H9 (cell line): ENCODE data around the gene ASCL3. TPM values are rescaled to one million over a fixed set of nuclear protein-coding genes. Genes with fewer than 3 reads are reported as not detected.

Experiments used
- DNase-seq: peaks from one replicate; pipeline ENCODE4 v3.0.0-alpha.2; 2017
- H2AFZ ChIP-seq: one replicate; pipeline ENCODE4 v1.6.1; 2013; ENCODE audit warnings: mild to moderate bottlenecking, low read length, control low read depth, moderate library complexity
- H2AK5ac ChIP-seq: 2 replicates; pipeline ENCODE4 v1.6.1; 2013; ENCODE audit warnings: low read length, control low read depth, mixed read lengths; ENCODE audit not compliant: insufficient read length
- H2BK120ac ChIP-seq: one replicate; pipeline ENCODE4 v1.6.1; 2013; ENCODE audit warnings: low read depth, mild to moderate bottlenecking, low read length, control low read depth, inconsistent platforms; ENCODE audit not compliant: poor library complexity, severe bottlenecking
- H2BK12ac ChIP-seq: 2 replicates; pipeline ENCODE4 v1.6.1; 2013; ENCODE audit warnings: low read length, control low read depth, mixed read lengths, low read depth; ENCODE audit not compliant: insufficient read length
- H2BK15ac ChIP-seq: 2 replicates; pipeline ENCODE4 v1.6.1; 2013; ENCODE audit warnings: low read depth, low read length, control low read depth
- H2BK20ac ChIP-seq: one replicate; pipeline ENCODE4 v1.6.1; 2013; ENCODE audit warnings: low read depth, mild to moderate bottlenecking, low read length, control low read depth, inconsistent platforms; ENCODE audit not compliant: poor library complexity, severe bottlenecking
- H2BK5ac ChIP-seq: 2 replicates; pipeline ENCODE4 v1.6.1; 2013; ENCODE audit warnings: low read length, control low read depth, mixed read lengths; ENCODE audit not compliant: insufficient read length
- H3K14ac ChIP-seq: 2 replicates; pipeline ENCODE4 v1.6.1; 2013; ENCODE audit warnings: low read length, control low read depth; ENCODE audit not compliant: insufficient read depth
- H3K18ac ChIP-seq: 2 replicates; pipeline ENCODE4 v1.6.1; 2013; ENCODE audit warnings: low read depth, mild to moderate bottlenecking, mixed read lengths, low read length, control low read depth; ENCODE audit not compliant: insufficient read length
- H3K23ac ChIP-seq: 2 replicates; pipeline ENCODE4 v1.6.1; 2013; ENCODE audit warnings: low read length, control low read depth, mixed read lengths, low read depth; ENCODE audit not compliant: insufficient read length
- H3K23me2 ChIP-seq: 2 replicates; pipeline ENCODE4 v1.6.1; 2013; ENCODE audit warnings: low read depth, mild to moderate bottlenecking, mixed read lengths, low read length, control low read depth; ENCODE audit not compliant: insufficient read length, poor library complexity, severe bottlenecking
- H3K27ac ChIP-seq: 2 replicates; pipeline ENCODE4 v1.5.1; 2013; ENCODE audit warnings: low read length, control low read depth, mixed read lengths, low read depth; ENCODE audit not compliant: insufficient read length
- H3K27me3 ChIP-seq: 2 replicates; pipeline ENCODE4 v1.6.1; 2013; ENCODE audit warnings: low read length, control low read depth, inconsistent platforms; ENCODE audit not compliant: insufficient read depth
- H3K4ac ChIP-seq: 2 replicates; pipeline ENCODE4 v1.6.1; 2013; ENCODE audit warnings: low read depth, mild to moderate bottlenecking, control low read depth, inconsistent platforms, low read length, moderate library complexity
- H3K4me1 ChIP-seq: 2 replicates; pipeline ENCODE4 v1.6.1; 2013; ENCODE audit warnings: low read length, control low read depth, inconsistent platforms; ENCODE audit not compliant: insufficient read depth
- H3K4me2 ChIP-seq: 2 replicates; pipeline ENCODE4 v1.6.1; 2013; ENCODE audit warnings: low read length, control low read depth, mixed read lengths; ENCODE audit not compliant: insufficient read length, insufficient read depth
- H3K56ac ChIP-seq: 2 replicates; pipeline ENCODE4 v1.6.1; 2013; ENCODE audit warnings: low read depth, mild to moderate bottlenecking, mixed read lengths, low read length, control low read depth; ENCODE audit not compliant: insufficient read length
- H3K79me1 ChIP-seq: 2 replicates; pipeline ENCODE4 v1.6.1; 2013; ENCODE audit warnings: low read depth, mild to moderate bottlenecking, moderate library complexity, low read length, control low read depth, inconsistent platforms; ENCODE audit not compliant: insufficient read depth, poor library complexity, severe bottlenecking
- H3K79me2 ChIP-seq: 2 replicates; pipeline ENCODE4 v1.6.1; 2013; ENCODE audit warnings: low read length, control low read depth, inconsistent platforms; ENCODE audit not compliant: insufficient read depth
- H3K9ac ChIP-seq: 2 replicates; pipeline ENCODE4 v1.6.1; 2013; ENCODE audit warnings: low read length, control low read depth, mixed read lengths; ENCODE audit not compliant: insufficient read length; ENCODE audit errors: extremely low read depth
- H3K9me3 ChIP-seq: one replicate; pipeline ENCODE4 v1.6.1; 2013; ENCODE audit warnings: low read depth, low read length, inconsistent platforms; ENCODE audit not compliant: control insufficient read depth
- H3T11ph ChIP-seq: one replicate; pipeline ENCODE4 v1.6.1; 2013; ENCODE audit warnings: mild to moderate bottlenecking, low read length, control low read depth, inconsistent platforms
- H4K20me1 ChIP-seq: one replicate; pipeline ENCODE4 v1.6.1; 2013; ENCODE audit not compliant: control insufficient read depth, insufficient read length, insufficient read depth
- H4K5ac ChIP-seq: 2 replicates; pipeline ENCODE4 v1.6.1; 2013; ENCODE audit warnings: low read depth, mild to moderate bottlenecking, mixed read lengths, low read length, control low read depth; ENCODE audit not compliant: insufficient read length
- H4K8ac ChIP-seq: replicated peaks from 2 replicates; pipeline ENCODE4 v1.6.1; 2013; ENCODE audit warnings: low read length, control low read depth, mixed read lengths, low read depth; ENCODE audit not compliant: insufficient read length
- H4K91ac ChIP-seq: 2 replicates; pipeline ENCODE4 v1.6.1; 2013; ENCODE audit warnings: low read depth, mild to moderate bottlenecking, moderate library complexity, mixed read lengths, low read length, control low read depth; ENCODE audit not compliant: insufficient read length
- H3K27ac Mint-ChIP-seq, 3 experiments: 2 replicates in 2 of 3; 3 replicates in 1 of 3; pipeline ENCODE4 v1.8.0; 2020 to 2021; ENCODE audit warnings: mixed read lengths in 3 of 3, mild to moderate bottlenecking in 1 of 3, moderate library complexity in 1 of 3
- H3K27me3 Mint-ChIP-seq: 2 replicates; pipeline ENCODE4 v1.8.0; 2021; ENCODE audit warnings: low read depth, mild to moderate bottlenecking, moderate library complexity, mixed read lengths
- H3K36me3 Mint-ChIP-seq, 3 experiments: 2 replicates in 2 of 3; 3 replicates in 1 of 3; pipeline ENCODE4 v1.8.0; 2020 to 2021; ENCODE audit warnings: low read depth in 3 of 3, mixed read lengths in 3 of 3; ENCODE audit not compliant: insufficient read depth in 1 of 3
- H3K4me1 Mint-ChIP-seq, 2 experiments: 2 replicates each; pipeline ENCODE4 v1.8.0; 2020; ENCODE audit warnings: mixed read lengths in 2 of 2
- H3K4me3 Mint-ChIP-seq, 2 experiments: 2 replicates in 1 of 2; 3 replicates in 1 of 2; pipeline ENCODE4 v1.8.0; 2020 to 2021; ENCODE audit warnings: mild to moderate bottlenecking in 2 of 2, mixed read lengths in 2 of 2, moderate library complexity in 1 of 2
- H3K9me3 Mint-ChIP-seq, 2 experiments: 2 replicates in 1 of 2; 3 replicates in 1 of 2; pipeline ENCODE4 v1.8.0; 2020; ENCODE audit warnings: mild to moderate bottlenecking in 2 of 2, mixed read lengths in 2 of 2, moderate library complexity in 1 of 2
- CTCF ChIP-seq: fragments of 200-600 bp; sonication (generic); conservative IDR thresholded peaks from 3 replicates; pipeline ENCODE4 v1.8.0; 2021; ENCODE audit warnings: antibody characterized with exemption, mild to moderate bottlenecking
- WGBS: extraction: QIAGEN DNeasy Blood & Tissue Kit; methylation state at CpG from one replicate; pipeline ENCODE4 v1.1.7; 2013; ENCODE audit warnings: missing lambda C conversion rate, low lambda C conversion rate, mixed read lengths; ENCODE audit not compliant: insufficient read length; ENCODE audit errors: extremely low coverage; 5-methylcytosine and 5-hydroxymethylcytosine counted together
- total RNA-seq: library from RNA; stranded (reverse); gene quantifications from 2 replicates; pipeline ENCODE4 v1.2.1, GENCODE V29; 2021

Gene ASCL3
- total RNA-seq, 1 experiment from 2014 or later = not detected

- DNase-seq = no peak
- H3K36me3 Mint-ChIP-seq = no peaks in the 10 kb centered on the region
These were observed 35.7 kb downstream of the ASCL3 start for GRCh38 chr11:8907116-8907515.

More at GRCh38 chr11:8907116-8907515, 35.7 kb downstream of the ASCL3 start:
- Histone ChIP-seq H3K4me1 (peaks cover 4% of the 10 kb centered on the region; the same call in 1 of the 2 replicates), H3K9ac (no peak overlapping the region), H3K23me2 (peaks cover 6% of the 10 kb centered on the region), H2BK20ac (no peak overlapping the region), H2BK12ac (no peak overlapping the region), H3K4me2 (no peak overlapping the region), H3K23ac (no peak overlapping the region), H3K79me2 (no peaks in the 10 kb centered on the region), H3K56ac (no peak overlapping the region), H2AFZ (no peak overlapping the region), H4K91ac (no peak overlapping the region), H3K4ac (no peak overlapping the region), H3K18ac (no peak overlapping the region), H3K9me3 (no peaks in the 10 kb centered on the region), H2AK5ac (no peak overlapping the region), H4K5ac (no peak overlapping the region), H2BK5ac (no peak overlapping the region), H3T11ph (no peak overlapping the region), H2BK15ac (no peak overlapping the region), H4K20me1 (no peaks in the 10 kb centered on the region), H2BK120ac (no peak overlapping the region), H3K79me1 (no peaks in the 10 kb centered on the region), H3K14ac (no peak overlapping the region), H3K27ac (no peak overlapping the region), H3K27me3 (no peaks in the 10 kb centered on the region; the same call in 1 of the 2 replicates), H4K8ac (no peak overlapping the region)
- H3K27ac Mint-ChIP-seq = no peak overlapping the region
- no peak for TF ChIP-seq CTCF
- H3K4me3 Mint-ChIP-seq = no peak overlapping the region
- H3K4me1 Mint-ChIP-seq = peaks cover 9 to 15% of the 10 kb centered on the region in 2 experiments
- peaks cover 30% of the 10 kb centered on the region for H3K27me3 Mint-ChIP-seq
- no CpG with 5 or more reads among the region's 1 CpG for WGBS
- H3K9me3 Mint-ChIP-seq = peaks cover 3 to 5% of the 10 kb centered on the region in 2 experiments; a peak in 3 of 5 replicates
